Right atrium auricular region (tissue), 2 donors: ENCODE results near the gene EFEMP2. TPM values are rescaled to one million over a fixed set of nuclear protein-coding genes. Genes with fewer than 3 reads are reported as not detected.
A peak's percentile ranks its signal among the peaks of the same experiment; 100 is the strongest.

ENCODE experiments used
- DNase-seq: peaks from one replicate; pipeline ENCODE4 v3.0.0-alpha.2; 2019; ENCODE audit warnings: low spot score
- H3K27ac ChIP-seq, 2 donors: fragments of 200-600 bp; sonication (generic); 1 replicate in 1 of 2; 2 replicates in 1 of 2; pipeline ENCODE4 v1.5.1; 2016 to 2019
- H3K27me3 ChIP-seq, 2 donors: fragments of 200-600 bp; sonication (generic); one replicate each; pipeline versions ENCODE4 v1.5.1 to v1.6.0; 2017 to 2019
- H3K36me3 ChIP-seq: fragments of 200-600 bp; sonication (generic); one replicate; pipeline ENCODE4 v1.5.1; 2016
- H3K4me1 ChIP-seq, 2 donors: fragments of 200-600 bp; sonication (generic); one replicate each; pipeline versions ENCODE4 v1.5.1 to v1.6.0; 2017 to 2019
- H3K4me3 ChIP-seq, 2 donors: fragments of 200-600 bp; sonication (generic); 1 replicate in 1 of 2; 2 replicates in 1 of 2; pipeline ENCODE4 v1.5.1; 2017 to 2019; ENCODE audit warnings: mild to moderate bottlenecking in 1 of 2, moderate library complexity in 1 of 2
- H3K9me3 ChIP-seq, 2 donors: fragments of 200-600 bp; sonication (generic); one replicate each; pipeline ENCODE4 v1.5.1; 2019
- CTCF ChIP-seq, 2 donors: fragments of 200-600 bp; sonication (generic); IDR thresholded peaks; one replicate each; pipeline ENCODE4 v1.5.1; 2019; ENCODE audit warnings: antibody characterized with exemption in 2 of 2
- total RNA-seq, 2 donors: library from RNA; depleted of rRNA; stranded (reverse); fragments of >200 nt; gene quantifications; one replicate each; pipeline ENCODE4 v1.1.0, GENCODE V29; 2016

EFEMP2 gene
- total RNA-seq = 100 to 1,000 TPM; 117 to 156 TPM

- peaks cover 0 to 35% of the 10 kb centered on the region in 2 donors for H3K4me1 ChIP-seq
- H3K36me3 ChIP-seq = peaks cover 14% of the 10 kb centered on the region
- H3K4me3 ChIP-seq = peak within 1 kb of the TSS; percentile 60 to 61
- no peaks in the 10 kb centered on the region for H3K27me3 ChIP-seq
- peak within 1 kb of the TSS; percentile 89 to 97 for H3K27ac ChIP-seq
- no peak for TF ChIP-seq CTCF (IDR thresholded peaks at IDR 0.05)
- DNase-seq = no peak
- no peaks in the 10 kb centered on the region for H3K9me3 ChIP-seq
These were observed at the start of gene EFEMP2 for GRCh38 chr11:65872586-65873317. EFEMP2 (minus strand) TSS chr11:65872800; CDS start chr11:65872354, 446 bp downstream.

DNA sequence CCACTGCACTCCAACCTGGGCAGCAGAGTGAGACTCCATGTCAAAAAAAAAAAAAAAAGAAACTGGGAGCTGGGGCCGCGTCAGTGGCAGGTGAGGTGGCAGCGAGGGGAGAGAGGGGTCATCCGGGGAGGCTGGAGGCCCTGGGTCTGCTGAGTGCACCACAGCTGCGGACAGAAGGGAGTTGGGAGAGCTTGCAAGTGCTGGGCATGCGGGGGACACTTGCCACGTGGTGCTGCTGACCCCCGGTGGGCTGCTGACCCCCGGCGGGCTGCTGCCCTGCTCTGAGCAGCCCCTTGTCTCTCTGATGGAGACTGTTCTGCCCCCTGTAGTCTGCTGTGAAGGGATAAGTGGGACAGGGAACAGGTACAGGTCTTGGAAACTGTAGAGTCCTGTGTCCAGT, 49.3 kb upstream of the EFEMP2 start:
- H3K4me3 ChIP-seq = no peak overlapping the region

DNA sequence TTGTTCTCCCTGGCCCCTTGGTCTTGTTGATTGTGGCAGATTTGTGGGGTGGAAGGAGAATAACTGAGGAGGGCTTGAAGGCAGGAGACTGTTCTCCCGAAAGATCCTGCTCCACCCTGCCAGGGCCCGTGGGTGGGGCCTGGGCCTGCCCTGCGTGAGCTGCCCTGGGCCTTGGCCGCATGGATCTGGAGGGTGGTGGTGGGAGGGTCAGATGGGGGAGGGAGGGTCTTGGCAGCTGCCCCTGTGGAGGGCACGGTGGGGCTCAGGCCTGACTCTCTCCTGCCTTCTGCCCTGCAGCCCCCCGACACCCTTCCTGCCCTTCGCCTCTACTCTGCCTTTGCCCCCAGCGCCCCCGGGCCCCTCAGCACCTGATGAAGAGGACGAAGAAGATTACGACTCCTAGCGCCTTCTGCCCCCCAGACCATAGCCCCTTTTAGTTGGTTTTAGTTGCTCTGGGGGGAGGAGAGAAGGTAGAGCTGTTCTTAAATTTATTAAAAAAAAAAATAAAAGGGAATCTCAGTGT, 48.5 kb upstream of the EFEMP2 start:
- no peak overlapping the region for H3K27ac ChIP-seq
- no peak for DNase-seq

More for the DNA sequence above, 49.3 kb upstream of the EFEMP2 start:
- no peak overlapping the region for H3K27ac ChIP-seq
- no peak for DNase-seq
- no peak for TF ChIP-seq CTCF (IDR thresholded peaks at IDR 0.05)
- peaks cover 12% of the 10 kb centered on the region for H3K36me3 ChIP-seq
- H3K9me3 ChIP-seq = no peaks in the 10 kb centered on the region
- no peaks in the 10 kb centered on the region for H3K27me3 ChIP-seq
- peaks cover 0 to 30% of the 10 kb centered on the region in 2 donors for H3K4me1 ChIP-seq

DNA sequence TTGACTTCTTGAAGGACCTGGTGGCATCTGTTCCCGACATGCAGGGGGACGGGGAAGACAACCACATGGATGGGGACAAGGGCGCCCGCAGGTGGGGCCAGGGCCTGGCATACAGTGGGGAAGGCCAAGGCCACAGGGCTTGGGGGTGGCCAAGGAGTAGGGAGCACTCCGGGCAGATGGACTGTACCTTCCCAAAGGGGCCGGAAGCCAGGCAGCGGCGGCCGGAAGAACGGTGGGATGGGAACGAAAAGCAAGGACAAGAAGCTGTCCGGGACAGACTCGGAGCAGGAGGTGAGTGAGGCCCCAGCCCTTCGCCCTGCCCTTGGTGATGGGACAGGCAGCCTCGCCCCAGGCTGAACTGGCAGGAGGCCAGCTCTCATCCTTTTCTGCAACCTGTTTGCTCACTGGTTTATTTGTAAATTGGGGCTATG, 47.8 kb upstream of the EFEMP2 start:
- Histone ChIP-seq H3K36me3 (peaks cover 12% of the 10 kb centered on the region), H3K27ac (peak overlapping the region in 1 of 2 donors; percentile 88), H3K9me3 (no peaks in the 10 kb centered on the region), H3K4me1 (peaks cover 0 to 45% of the 10 kb centered on the region in 2 donors), H3K27me3 (no peaks in the 10 kb centered on the region), H3K4me3 (peak overlapping the region; percentile 98 to 99)
- TF ChIP-seq CTCF (IDR thresholded peaks at IDR 0.05) = no peak
- DNase-seq = no peak

More for the DNA sequence above, 48.5 kb upstream of the EFEMP2 start:
- Histone ChIP-seq H3K4me1 (peaks cover 0 to 38% of the 10 kb centered on the region in 2 donors), H3K9me3 (no peaks in the 10 kb centered on the region), H3K27me3 (no peaks in the 10 kb centered on the region), H3K4me3 (no peak overlapping the region), H3K36me3 (peaks cover 12% of the 10 kb centered on the region)
- TF ChIP-seq CTCF (IDR thresholded peaks at IDR 0.05) = no peak

GRCh38 chr11:65919573-65920371, 47.2 kb upstream of the EFEMP2 start:
- H3K36me3 ChIP-seq = peaks cover 12% of the 10 kb centered on the region
- H3K27me3 ChIP-seq = no peaks in the 10 kb centered on the region
- peak overlapping the region; percentile 88 to 96 for H3K27ac ChIP-seq
- peak overlapping the region; percentile 98 to 99 for H3K4me3 ChIP-seq
- no peak for DNase-seq
- TF ChIP-seq CTCF (IDR thresholded peaks at IDR 0.05) = no peak
- no peaks in the 10 kb centered on the region for H3K9me3 ChIP-seq
- peaks cover 0 to 51% of the 10 kb centered on the region in 2 donors for H3K4me1 ChIP-seq
